D721Med (cell line): ENCODE results near the gene SLC25A29.

Experiments
- DNase-seq: peaks from one replicate; pipeline ENCODE4 v3.0.0; 2011; ENCODE audit warnings: low spot score; ENCODE audit not compliant: insufficient read length
- FAIRE-seq: peaks from 2 replicates; lab custom pipeline; 2011; peaks lifted over from hg19 to GRCh38; lab: Jason Lieb, UNC
- TF ChIP-seq, protein P1 (sequence below): IDR thresholded peaks from 2 replicates; pipeline ENCODE4 v1.5.1; 2012; ENCODE audit warnings: mild to moderate bottlenecking, control low read depth; ENCODE audit not compliant: insufficient read depth; ENCODE audit errors: missing control alignments

SLC25A29 gene

DNA sequence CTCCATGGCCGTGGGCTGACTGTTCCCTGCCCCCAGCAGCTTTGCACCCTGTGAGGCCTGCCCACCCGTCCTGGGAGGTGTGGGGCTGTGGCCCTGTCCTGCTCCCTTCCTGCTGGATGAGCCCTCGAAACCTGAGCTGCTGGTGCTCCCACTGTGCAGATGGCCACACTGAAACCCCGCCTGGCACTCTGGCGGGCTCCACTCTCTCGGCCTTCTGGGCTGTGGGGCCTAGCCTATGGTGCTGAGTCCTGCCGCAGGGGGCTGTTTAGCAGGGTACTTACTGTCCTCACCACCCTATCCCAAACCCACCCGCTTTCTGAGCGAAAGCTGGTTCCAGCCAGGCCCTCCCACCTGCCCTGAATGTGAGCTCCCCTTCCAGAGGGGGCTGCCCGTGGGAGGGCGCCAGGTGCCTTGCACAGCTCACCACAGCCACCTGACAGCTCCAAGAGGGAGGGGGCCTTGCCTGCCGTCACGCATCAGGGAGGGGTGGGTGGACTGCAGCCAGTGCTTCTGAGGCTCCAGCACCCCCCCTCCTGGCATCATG, 24.2 kb upstream of the SLC25A29 start:
- no peak for FAIRE-seq
- no peak for DNase-seq
- TF ChIP-seq, protein P1, sequence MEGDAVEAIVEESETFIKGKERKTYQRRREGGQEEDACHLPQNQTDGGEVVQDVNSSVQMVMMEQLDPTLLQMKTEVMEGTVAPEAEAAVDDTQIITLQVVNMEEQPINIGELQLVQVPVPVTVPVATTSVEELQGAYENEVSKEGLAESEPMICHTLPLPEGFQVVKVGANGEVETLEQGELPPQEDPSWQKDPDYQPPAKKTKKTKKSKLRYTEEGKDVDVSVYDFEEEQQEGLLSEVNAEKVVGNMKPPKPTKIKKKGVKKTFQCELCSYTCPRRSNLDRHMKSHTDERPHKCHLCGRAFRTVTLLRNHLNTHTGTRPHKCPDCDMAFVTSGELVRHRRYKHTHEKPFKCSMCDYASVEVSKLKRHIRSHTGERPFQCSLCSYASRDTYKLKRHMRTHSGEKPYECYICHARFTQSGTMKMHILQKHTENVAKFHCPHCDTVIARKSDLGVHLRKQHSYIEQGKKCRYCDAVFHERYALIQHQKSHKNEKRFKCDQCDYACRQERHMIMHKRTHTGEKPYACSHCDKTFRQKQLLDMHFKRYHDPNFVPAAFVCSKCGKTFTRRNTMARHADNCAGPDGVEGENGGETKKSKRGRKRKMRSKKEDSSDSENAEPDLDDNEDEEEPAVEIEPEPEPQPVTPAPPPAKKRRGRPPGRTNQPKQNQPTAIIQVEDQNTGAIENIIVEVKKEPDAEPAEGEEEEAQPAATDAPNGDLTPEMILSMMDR = no peak

DNA sequence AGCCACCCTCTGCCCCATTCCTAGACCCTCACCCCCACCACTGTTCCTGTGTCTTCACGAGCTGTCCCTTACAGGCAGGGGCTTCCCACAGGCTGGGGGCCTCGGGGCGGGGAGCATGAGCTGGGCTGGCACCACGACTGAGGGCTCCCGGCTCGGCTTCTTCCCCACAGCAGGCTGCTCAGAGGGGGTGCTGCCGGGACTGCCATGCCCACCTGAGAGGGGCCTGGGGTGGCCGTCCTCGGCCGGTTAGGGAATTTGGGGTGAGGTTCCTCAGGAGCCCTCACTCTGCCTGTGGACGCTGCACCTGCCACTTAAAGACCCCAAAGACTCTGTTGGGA, 23.7 kb upstream of the SLC25A29 start:
- DNase-seq (no peak), FAIRE-seq (no peak)
- TF ChIP-seq, protein P1 = no peak

DNA sequence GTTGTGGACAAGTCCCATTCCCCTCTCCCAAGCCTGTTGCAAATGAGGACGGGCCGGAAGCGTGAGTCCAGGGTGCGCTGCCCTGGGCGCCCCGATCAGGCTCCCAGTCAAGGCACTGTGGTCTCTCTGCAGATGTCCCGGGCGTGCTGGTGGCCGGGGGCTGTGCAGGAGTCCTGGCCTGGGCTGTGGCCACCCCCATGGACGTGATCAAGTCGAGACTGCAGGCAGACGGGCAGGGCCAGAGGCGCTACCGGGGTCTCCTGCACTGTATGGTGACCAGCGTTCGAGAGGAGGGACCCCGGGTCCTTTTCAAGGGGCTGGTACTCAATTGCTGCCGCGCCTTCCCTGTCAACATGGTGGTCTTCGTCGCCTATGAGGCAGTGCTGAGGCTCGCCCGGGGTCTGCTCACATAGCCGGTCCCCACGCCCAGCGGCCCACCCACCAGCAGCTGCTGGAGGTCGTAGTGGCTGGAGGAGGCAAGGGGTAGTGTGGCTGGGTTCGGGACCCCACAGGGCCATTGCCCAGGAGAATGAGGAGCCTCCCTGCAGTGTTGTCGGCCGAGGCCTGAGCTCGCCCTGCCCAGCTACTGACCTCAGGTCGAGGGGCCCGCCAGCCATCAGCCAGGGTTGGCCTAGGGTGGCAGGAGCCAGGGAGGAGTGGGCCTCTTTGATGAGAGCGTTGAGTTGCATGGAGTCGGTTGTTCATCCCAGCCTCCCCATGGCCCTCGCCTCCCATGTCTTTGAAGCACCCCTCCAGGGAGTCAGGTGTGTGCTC, 23.2 kb upstream of the SLC25A29 start:
- FAIRE-seq (no peak), DNase-seq (no peak)
- TF ChIP-seq, protein P1 = no peak

DNA sequence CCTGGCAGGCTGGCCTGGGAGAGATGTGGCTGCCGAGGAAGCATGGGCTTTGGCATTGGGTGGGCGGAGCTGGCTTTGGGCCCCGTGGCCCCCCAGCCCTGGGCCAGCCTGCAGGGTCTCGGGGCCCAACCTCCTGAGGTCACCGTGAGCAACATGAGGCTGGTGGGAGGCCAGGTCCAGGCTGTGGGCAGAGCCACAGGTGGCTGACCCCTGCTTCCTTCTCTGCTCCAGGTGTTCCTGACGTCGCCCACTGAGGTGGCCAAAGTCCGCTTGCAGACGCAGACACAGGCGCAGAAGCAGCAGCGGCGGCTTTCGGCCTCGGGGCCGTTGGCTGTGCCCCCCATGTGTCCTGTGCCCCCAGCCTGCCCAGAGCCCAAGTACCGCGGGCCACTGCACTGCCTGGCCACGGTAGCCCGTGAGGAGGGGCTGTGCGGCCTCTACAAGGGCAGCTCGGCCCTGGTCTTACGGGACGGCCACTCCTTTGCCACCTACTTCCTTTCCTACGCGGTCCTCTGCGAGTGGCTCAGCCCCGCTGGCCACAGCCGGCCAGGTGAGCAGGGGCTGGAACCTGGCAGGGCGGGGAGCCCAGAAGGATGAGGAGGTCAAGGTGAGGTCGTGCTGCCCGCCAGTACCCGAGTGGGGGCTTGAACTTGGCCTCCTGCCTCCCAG, 22.4 kb upstream of the SLC25A29 start:
- FAIRE-seq (no peak), DNase-seq (no peak)
- TF ChIP-seq, protein P1 = no peak

DNA sequence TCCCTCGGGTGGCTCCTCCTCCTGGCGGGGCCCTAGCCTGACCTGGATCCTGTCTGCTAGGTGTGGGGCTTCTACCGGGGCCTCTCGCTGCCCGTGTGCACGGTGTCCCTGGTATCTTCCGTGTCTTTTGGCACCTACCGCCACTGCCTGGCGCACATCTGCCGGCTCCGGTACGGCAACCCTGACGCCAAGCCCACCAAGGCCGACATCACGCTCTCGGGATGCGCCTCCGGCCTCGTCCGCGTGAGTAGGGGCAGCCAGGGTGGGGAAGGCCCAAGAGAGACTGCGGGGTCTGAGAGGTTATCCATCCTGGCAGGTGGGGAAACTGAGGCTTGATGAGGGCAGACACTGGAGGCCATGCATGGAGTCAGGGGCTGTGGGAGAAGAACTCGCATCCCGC, 20.9 kb upstream of the SLC25A29 start:
- FAIRE-seq (no peak), DNase-seq (no peak)
- TF ChIP-seq, protein P1 = no peak

DNA sequence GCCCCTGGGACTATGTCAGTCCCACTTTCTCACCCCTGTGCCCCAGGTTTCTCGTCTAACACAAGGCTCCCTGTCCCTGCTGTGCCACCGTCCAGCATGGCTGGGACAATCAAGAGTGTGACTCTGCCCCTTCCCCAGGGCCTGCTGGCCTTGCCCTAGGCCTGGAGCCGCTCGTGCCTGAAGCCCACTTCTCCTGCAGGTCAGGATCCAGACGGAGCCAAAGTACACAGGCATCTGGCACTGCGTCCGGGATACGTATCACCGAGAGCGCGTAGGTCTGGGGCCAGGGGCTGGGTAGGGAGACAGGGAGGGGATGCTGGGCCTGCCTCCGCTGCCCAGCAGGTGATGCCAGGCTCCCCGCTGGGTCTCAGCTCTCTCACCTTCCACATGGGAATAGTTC, 19.7 kb upstream of the SLC25A29 start:
- FAIRE-seq (no peak), DNase-seq (no peak)
- TF ChIP-seq, protein P1 = no peak

DNA sequence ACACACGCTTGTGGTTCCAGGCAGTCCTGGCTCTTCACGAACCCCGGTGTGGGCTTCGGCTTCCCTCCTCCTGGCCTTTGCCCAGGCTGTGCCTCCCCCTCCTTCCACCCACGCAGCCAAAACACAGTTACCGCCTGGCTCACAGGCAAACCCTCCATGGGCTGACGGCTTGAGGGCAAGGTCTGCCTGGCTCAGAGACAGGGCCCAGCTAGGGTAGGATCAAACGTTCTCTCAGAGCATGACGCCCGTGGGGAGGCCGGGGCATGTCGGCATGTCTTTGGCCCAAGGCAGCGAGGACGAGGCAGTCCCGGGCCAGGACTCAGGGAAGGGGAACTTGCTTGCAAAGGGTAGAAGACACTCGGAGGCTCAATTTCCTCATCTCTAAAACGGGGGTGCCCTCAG, 19.0 kb upstream of the SLC25A29 start:
- no peak for FAIRE-seq
- no peak for DNase-seq
- TF ChIP-seq, protein P1 = no peak
